Measurements from ENCODE around the gene ZPR1. TPM values are rescaled to one million over a fixed set of nuclear protein-coding genes. Genes with fewer than 3 reads are reported as not detected.
A peak's percentile ranks its signal among the peaks of the same experiment; 100 is the strongest.

ZPR1 gene
- total RNA-seq, 2 donors from 2014 or later = 77.6 to 106 TPM

DNA sequence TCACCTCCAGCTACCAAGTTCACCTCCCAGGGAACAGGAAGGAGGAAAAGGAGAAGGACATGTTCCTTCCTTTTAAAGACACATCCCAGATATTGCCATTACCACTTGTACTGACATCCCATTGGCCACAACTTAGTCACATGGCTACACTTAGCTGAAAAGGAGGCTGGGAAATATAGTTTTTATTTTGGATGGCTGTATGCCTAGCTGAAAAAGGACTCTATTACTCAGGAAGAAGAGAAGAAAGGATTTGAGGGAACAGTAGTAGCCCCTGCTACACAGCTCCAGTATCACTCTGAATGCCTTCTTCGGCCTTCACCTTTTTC is 5.9 kb upstream of the ZPR1 start:
- H3K4me3 Mint-ChIP-seq = no peak overlapping the region
- ATAC-seq (replicated peaks in 1 of 2) (no peak), DNase-seq (no peak)
- H3K27me3 Mint-ChIP-seq (ENCODE audit: low read depth) = no peaks in the 10 kb centered on the region
- H3K4me1 Mint-ChIP-seq (ENCODE audit: low read depth) = peaks cover 27% of the 10 kb centered on the region
- no peaks in the 10 kb centered on the region for H3K36me3 Mint-ChIP-seq (ENCODE audit: insufficient read depth in 2 of 2)
- H3K27ac Mint-ChIP-seq = no peak overlapping the region
- H3K9me3 Mint-ChIP-seq = no peaks in the 10 kb centered on the region

DNA sequence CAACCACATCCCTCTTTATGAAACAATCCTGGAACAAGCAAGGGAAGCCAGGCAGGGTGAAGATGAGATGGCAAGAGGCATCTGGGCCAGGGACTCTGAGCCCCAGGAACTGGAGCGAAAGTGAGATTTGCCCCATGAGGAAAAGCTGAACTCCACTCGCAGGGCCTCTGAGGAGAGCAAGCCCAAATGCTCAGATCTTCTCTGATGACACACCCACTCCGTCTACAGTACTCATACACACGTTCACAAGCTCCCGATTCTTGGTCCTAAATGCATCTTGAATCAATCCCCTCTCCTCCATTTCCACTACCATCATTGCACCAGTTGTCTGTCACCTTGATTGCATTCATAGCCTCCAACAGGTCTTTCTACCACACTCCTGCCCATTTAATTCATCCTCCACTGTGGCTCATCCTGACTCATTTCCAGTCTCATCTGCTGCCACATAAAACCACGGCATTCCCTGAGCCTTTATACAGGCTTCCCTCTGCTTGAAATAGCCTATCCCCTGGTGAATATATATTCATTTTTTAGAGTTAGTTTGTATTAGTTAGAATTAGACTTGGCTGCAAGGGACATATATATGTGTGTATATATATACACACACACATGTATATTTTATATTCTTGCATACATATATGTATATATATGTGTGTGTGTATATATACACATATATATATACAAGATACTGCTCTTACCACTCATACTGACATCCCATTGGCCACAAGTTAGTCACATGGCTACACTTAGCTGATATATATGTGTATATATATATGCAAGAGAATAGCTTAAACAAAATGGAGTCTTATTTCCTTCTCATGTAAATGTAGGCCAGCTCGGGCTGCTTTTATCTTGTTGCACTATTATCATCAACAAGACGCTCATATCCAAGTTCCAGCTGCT is 5.3 kb upstream of the ZPR1 start:
- Mint-ChIP-seq H3K9me3 (no peaks in the 10 kb centered on the region), H3K4me3 (no peak overlapping the region), H3K4me1 (ENCODE audit: low read depth) (peaks cover 27% of the 10 kb centered on the region), H3K27ac (no peak overlapping the region), H3K27me3 (ENCODE audit: low read depth) (no peaks in the 10 kb centered on the region), H3K36me3 (ENCODE audit: insufficient read depth in 2 of 2) (no peaks in the 10 kb centered on the region)
- ATAC-seq (replicated peaks in 1 of 2) = no peak
- no peak for DNase-seq

DNA sequence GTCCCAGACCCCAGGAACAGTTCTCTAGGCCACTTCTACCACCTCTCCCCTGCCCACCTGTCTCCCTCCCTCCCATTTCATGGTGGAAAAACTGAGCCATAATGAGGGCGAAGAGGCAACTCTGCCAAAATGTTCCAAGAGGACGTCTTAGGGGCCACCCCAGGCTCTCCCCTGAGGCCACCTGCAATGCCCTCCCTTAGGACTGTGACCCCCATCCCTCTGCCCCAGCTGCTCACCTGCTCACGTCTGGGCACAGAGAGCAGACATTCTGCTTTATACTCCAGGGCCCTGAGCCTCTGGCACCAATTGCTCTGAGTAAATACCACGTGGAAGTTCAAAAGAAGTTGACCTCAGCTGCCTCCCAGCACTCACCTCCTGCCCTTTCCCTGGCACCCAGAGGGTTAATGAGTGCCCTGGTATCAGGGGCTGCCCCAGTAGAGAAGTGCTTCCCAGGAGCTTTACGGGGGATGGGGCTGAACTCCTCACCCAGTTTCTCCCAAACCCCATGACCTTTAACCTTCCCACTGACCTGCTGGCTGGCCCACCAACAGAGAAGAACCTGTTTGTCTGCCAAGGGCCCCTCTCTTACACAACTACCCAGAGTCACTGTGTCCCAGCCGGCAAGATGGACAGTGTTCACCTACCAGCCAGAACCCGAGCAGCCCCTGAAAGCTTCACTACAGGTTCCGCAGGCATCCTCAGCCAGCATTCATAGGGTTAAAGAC is 4.5 kb upstream of the ZPR1 start:
- Mint-ChIP-seq H3K27ac (no peak overlapping the region), H3K4me1 (ENCODE audit: low read depth) (peaks cover 28% of the 10 kb centered on the region), H3K4me3 (no peak overlapping the region)

DNA sequence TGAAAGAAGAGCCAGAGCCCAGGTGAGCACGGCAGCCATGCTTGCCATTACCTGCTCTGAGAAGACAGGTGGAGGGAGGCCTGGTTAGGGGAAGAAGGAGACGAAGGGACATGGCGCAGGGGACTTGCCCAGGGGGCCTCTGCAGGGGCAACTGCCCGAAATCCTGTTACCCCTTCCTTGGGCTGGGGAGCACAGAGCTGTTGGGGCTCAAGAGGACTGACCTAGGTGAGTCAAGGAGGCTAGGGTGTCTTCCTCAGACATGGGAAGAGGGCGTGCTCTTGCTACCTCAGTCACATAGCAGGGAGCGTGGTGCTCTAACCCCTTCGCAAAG is 4.0 kb upstream of the ZPR1 start, which contains the start of gene APOA5:
Gene APOA5, minus strand, starts transcription at position 67 of the 331 bp plus-strand sequence. Its CDS starts 19 bp downstream, at position 48.
- H3K4me3 Mint-ChIP-seq = peak within 1 kb of the TSS in 1 of 2 donors; percentile 10
- ATAC-seq (replicated peaks in 1 of 2) = no peak

More for the DNA sequence above, 4.5 kb upstream of the ZPR1 start:
- H3K27me3 Mint-ChIP-seq (ENCODE audit: low read depth) = no peaks in the 10 kb centered on the region
- DNase-seq = no peak
- no peak for ATAC-seq (replicated peaks in 1 of 2)
- no peaks in the 10 kb centered on the region for H3K9me3 Mint-ChIP-seq
- H3K36me3 Mint-ChIP-seq (ENCODE audit: insufficient read depth in 2 of 2) = no peaks in the 10 kb centered on the region

DNA sequence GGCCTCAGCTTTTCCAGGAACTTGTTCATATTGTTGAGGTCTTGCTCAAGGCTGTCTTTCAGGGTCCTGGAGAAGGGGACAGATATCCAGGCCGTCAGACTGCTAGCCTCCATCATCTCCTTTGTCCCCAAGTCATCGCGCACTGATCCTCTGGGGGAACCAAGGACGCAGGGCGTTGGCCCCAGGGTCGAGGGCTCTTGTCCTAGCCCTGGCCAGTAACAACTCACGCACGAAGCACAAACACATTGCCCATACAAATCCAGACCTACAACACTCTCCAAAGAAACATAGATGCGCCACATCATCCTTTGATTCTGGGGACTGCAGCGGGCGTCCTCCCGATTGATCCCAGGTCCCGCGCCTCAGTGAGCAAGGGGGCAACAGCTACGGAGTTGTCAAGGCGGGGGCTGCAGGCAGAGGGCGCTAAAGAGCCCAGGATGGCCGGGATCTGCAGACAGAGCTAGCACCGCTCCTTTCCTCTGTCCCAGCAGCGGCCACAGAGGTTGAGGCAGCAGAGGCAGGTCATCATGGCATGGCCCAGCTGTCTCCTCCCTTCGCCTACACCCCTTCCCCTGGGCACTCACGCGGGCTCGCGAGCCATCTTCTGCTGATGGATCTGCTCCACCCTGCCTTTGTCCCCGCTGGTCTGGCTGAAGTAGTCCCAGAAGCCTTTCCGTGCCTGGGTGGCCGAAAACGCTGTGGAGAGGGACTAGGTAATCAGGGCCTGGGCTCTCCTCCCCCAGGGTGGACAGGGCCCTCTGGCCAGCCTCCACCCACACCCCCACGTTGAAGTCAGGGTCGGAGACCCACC is 3.4 kb upstream of the ZPR1 start:
- Mint-ChIP-seq H3K9me3 (no peaks in the 10 kb centered on the region), H3K27ac (no peak overlapping the region), H3K36me3 (ENCODE audit: insufficient read depth in 2 of 2) (peaks cover 3 to 4% of the 10 kb centered on the region in 2 donors), H3K27me3 (ENCODE audit: low read depth) (no peaks in the 10 kb centered on the region), H3K4me3 (peak overlapping the region in 1 of 2 donors; percentile 10), H3K4me1 (ENCODE audit: low read depth) (peaks cover 37% of the 10 kb centered on the region)
- ATAC-seq (replicated peaks in 1 of 2) (peak; percentile 59 to 61), DNase-seq (peak; percentile 80 to 85)

More for the DNA sequence above, 4.0 kb upstream of the ZPR1 start, which contains the start of gene APOA5:
- Mint-ChIP-seq H3K4me1 (ENCODE audit: low read depth) (peaks cover 33% of the 10 kb centered on the region), H3K27me3 (ENCODE audit: low read depth) (no peaks in the 10 kb centered on the region), H3K9me3 (no peaks in the 10 kb centered on the region), H3K36me3 (ENCODE audit: insufficient read depth in 2 of 2) (peaks cover 3 to 4% of the 10 kb centered on the region in 2 donors), H3K27ac (no peak within 1 kb of the TSS)
- DNase-seq = no peak

DNA sequence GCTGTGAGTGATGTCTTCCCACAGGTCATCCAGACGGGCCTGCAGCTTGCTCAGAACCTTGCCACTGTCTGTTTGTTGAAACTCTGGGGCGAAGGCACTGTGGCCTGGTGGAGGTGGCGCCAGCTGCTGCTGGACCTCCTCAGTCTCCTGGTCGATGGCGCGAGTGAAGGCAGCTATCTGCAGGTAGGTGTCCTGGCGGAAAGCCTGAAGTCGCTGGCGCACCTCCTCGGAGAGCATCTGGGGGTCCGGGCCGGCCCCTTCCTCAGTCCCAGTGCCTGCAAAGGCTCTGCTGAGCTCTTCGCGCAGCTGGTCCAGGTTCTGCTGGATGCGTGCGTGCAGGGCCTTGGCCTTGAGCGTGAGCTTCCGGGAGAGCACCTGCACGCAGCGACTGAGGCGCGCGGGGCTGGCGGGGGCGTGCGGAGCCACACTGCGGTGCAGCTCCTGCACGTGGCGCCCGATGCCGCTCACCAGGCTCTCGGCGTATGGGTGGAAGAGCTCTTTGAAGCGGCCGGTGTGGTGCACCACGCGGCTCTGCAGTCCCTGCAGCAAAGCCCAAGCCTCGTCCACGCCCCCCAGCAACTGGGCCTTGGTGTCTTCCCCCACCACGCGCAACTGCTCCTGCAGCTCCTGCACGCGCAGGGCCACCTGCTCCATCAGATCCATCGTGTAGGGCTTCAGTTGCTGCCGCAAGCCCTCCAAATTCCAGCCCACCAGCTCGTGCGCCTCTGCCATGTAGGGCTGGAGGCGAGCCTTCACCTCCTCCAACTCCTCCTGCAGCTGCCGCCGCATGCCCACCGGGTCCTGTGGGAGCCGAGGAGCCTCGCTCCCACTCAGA is 2.6 kb upstream of the ZPR1 start:
- DNase-seq (no peak), ATAC-seq (replicated peaks in 1 of 2) (no peak)
- H3K27ac Mint-ChIP-seq = no peak overlapping the region
- H3K4me1 Mint-ChIP-seq (ENCODE audit: low read depth) = peaks cover 46% of the 10 kb centered on the region
- no peaks in the 10 kb centered on the region for H3K27me3 Mint-ChIP-seq (ENCODE audit: low read depth)
- H3K36me3 Mint-ChIP-seq (ENCODE audit: insufficient read depth in 2 of 2) = peaks cover 4 to 7% of the 10 kb centered on the region in 2 donors
- no peak overlapping the region for H3K4me3 Mint-ChIP-seq
- no peaks in the 10 kb centered on the region for H3K9me3 Mint-ChIP-seq

DNA sequence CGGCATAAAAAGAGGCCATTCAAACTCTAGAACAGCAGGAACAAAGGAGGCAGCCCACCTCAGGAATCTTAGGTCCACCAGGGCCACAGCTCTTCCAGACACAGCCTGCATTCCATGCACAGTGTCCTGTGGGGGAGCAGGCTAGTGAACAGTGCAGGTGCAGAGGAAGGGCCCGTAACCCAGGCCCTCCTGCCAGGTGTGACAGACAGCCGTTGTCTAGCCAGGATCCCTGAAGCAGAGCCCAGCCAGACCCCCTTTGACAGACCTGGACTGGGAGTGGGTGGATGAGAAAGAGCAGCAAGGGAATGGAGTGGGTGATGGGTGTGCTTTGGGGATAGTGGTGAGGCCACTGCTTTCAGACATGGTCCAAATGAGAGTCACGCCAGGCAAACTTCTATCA is 1.2 kb upstream of the ZPR1 start:
- Mint-ChIP-seq H3K9me3 (no peaks in the 10 kb centered on the region), H3K27me3 (ENCODE audit: low read depth) (no peaks in the 10 kb centered on the region), H3K4me3 (peak overlapping the region; percentile 87 to 94), H3K27ac (no peak overlapping the region), H3K36me3 (ENCODE audit: insufficient read depth in 2 of 2) (peaks cover 9 to 15% of the 10 kb centered on the region in 2 donors), H3K4me1 (ENCODE audit: low read depth) (peaks cover 60% of the 10 kb centered on the region)
- DNase-seq = no peak
- no peak for ATAC-seq (replicated peaks in 1 of 2)

DNA sequence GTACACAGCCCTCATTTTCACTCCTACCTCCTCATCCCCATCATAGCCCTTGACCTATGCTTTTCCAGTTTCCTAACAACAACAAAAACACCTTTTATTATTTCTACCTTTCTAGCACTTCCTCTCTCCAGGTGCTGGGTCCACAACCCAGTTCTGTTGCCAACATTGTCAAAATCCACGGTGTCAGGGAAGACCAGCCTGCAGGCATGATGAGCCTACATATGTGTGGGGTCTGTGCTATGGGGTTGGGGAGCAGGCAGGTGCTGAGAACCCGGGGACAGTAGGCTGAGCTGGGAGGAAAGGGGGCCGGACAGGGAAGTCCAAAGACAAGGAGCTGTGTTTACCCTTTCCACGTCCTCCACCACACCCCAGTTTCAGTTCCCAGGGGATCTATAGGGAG is 711 bp upstream of the ZPR1 start:
- Mint-ChIP-seq H3K4me1 (ENCODE audit: low read depth) (peaks cover 64% of the 10 kb centered on the region), H3K4me3 (peak overlapping the region; percentile 87 to 94), H3K27ac (peak overlapping the region; percentile 75), H3K27me3 (ENCODE audit: low read depth) (no peaks in the 10 kb centered on the region), H3K36me3 (ENCODE audit: insufficient read depth in 2 of 2) (peaks cover 9 to 16% of the 10 kb centered on the region in 2 donors), H3K9me3 (no peaks in the 10 kb centered on the region)
- ATAC-seq (replicated peaks in 1 of 2) (no peak), DNase-seq (no peak)

DNA sequence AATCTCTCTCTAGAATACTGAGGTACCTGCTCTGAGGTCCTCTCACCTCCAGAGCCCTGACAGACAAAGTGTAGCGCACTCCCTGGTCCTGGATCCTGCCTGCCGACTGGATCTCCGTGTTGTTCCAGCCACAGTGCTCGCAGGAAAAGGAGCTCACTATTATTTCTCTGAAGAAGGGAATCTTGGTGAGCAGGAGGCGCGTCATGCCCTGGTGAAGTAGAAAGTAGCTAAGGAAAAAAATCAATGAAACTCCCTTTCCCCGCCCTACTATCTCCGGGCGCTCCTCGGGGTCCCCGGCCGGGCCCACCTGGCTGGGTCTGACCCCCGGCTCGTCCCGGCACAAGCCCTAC is 412 bp downstream of the ZPR1 start:
- Mint-ChIP-seq H3K36me3 (ENCODE audit: insufficient read depth in 2 of 2) (peaks cover 12 to 22% of the 10 kb centered on the region in 2 donors), H3K27ac (peak overlapping the region; percentile 81), H3K4me1 (ENCODE audit: low read depth) (peaks cover 70% of the 10 kb centered on the region), H3K4me3 (peak overlapping the region; percentile 87 to 94), H3K27me3 (ENCODE audit: low read depth) (no peaks in the 10 kb centered on the region), H3K9me3 (no peaks in the 10 kb centered on the region)
- no peak for DNase-seq
- peak in 1 of 2 donors; percentile 12 for ATAC-seq (replicated peaks in 1 of 2)

DNA sequence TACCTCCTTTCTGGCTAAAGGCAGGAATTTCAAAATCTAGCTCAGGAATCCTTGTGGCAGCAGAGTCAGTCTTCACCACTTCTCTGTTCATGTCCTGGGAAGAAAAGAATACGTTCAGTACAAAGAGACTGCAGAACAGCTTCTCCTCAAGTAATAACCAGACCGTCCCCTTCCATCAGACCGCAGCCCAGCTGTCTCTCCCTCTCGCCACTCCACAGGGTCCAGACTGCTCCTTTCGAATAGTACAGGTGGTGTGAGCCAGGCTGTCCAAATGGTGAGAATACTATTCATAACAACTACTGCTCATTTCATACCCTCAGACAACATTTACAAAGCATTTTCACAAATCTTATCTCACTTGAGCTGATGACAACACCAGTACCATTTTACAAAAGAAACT is 857 bp downstream of the ZPR1 start:
- Mint-ChIP-seq H3K27me3 (ENCODE audit: low read depth) (no peaks in the 10 kb centered on the region), H3K27ac (peak overlapping the region; percentile 81), H3K9me3 (no peaks in the 10 kb centered on the region), H3K36me3 (ENCODE audit: insufficient read depth in 2 of 2) (peaks cover 15 to 26% of the 10 kb centered on the region in 2 donors), H3K4me3 (peak overlapping the region; percentile 87 to 94), H3K4me1 (ENCODE audit: low read depth) (peaks cover 74% of the 10 kb centered on the region)
- DNase-seq = no peak
- ATAC-seq (replicated peaks in 1 of 2) = no peak

DNA sequence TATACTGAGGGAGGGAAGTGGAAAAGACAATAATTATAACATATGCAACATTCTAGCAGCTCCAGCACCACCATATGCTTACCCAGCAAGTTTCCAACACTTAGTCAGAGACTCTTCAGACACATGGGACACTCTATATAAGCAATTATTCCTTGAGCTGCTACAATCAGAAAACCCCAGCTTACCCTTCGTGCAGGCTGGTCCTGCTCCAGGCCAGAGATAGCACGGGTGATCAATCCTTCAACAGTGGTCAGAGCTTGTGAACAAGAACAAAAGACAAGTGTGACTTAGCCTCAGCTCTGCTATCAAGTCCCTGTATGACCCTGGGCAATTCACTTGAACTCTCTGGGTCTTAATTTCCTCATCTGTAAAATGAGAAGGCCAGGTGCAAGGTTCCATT is 1.5 kb downstream of the ZPR1 start:
- DNase-seq = no peak
- Mint-ChIP-seq H3K27ac (peak overlapping the region; percentile 81), H3K4me3 (peak overlapping the region; percentile 87 to 94), H3K36me3 (ENCODE audit: insufficient read depth in 2 of 2) (peaks cover 20 to 26% of the 10 kb centered on the region in 2 donors), H3K9me3 (no peaks in the 10 kb centered on the region), H3K4me1 (ENCODE audit: low read depth) (peaks cover 76% of the 10 kb centered on the region), H3K27me3 (ENCODE audit: low read depth) (no peaks in the 10 kb centered on the region)
- ATAC-seq (replicated peaks in 1 of 2) = no peak

DNA sequence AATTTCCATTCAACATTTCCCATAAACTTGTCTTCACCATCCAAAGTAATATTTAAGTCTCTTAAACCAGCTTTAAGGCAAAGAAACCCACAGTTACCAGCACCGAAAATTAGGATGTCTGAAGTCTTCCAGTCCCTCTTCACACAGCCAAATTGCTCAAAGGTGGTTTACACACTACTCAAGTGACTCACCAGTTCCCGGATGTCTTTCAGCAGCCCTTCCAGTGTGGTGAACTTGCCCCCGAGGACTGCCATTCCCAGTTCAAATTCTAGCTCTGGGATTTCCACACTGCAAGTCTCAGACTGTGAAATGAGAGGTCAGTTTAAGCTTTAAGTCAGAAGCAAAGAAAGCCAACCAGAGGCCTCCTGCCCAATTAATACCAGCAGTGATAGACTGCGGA is 5.1 kb downstream of the ZPR1 start:
- DNase-seq = no peak

More for the DNA sequence above, 5.1 kb downstream of the ZPR1 start:
- H3K4me3 Mint-ChIP-seq = peak overlapping the region in 1 of 2 donors; percentile 72
- peaks cover 35 to 43% of the 10 kb centered on the region in 2 donors for H3K36me3 Mint-ChIP-seq (ENCODE audit: insufficient read depth in 2 of 2)
- no peaks in the 10 kb centered on the region for H3K27me3 Mint-ChIP-seq (ENCODE audit: low read depth)
- peaks cover 91% of the 10 kb centered on the region for H3K4me1 Mint-ChIP-seq (ENCODE audit: low read depth)
- H3K27ac Mint-ChIP-seq = peak overlapping the region; percentile 90
- no peaks in the 10 kb centered on the region for H3K9me3 Mint-ChIP-seq
- peak; percentile 45 to 76 for ATAC-seq (replicated peaks in 1 of 2)

Data from activated T-cell treated with anti-CD3 and anti-CD28 coated beads, Interleukin-2, amount 50 U/mL, for 72 hours (primary cell).